WTC11 (cell line): ENCODE measurements around the gene TRAPPC3L.

Experiments used
- CTCF ChIP-seq: fragments of 200-600 bp; IDR thresholded peaks from 2 replicates; pipeline ENCODE4 v1.8.0; 2022; ENCODE audit warnings: antibody characterized with exemption
- ESRRA ChIP-seq: sonication (generic); formaldehyde crosslinking; IDR thresholded peaks from 2 replicates; pipeline ENCODE4 v1.8.1; 2022; ENCODE audit warnings: mild to moderate bottlenecking, missing genetic modification reagents, borderline replicate concordance
- FOXJ3 ChIP-seq: sonication (generic); formaldehyde crosslinking; IDR thresholded peaks from 2 replicates; pipeline ENCODE4 v1.9.0; 2021; ENCODE audit warnings: missing genetic modification reagents, mild to moderate bottlenecking, borderline replicate concordance
- MAX ChIP-seq: sonication (generic); formaldehyde crosslinking; IDR thresholded peaks from 2 replicates; pipeline ENCODE4 v1.8.0; 2022; ENCODE audit warnings: mild to moderate bottlenecking, missing genetic modification reagents
- NFATC4 ChIP-seq: fragments of 250-450 bp; sonication (Bioruptor Pico); IDR thresholded peaks from 2 replicates; pipeline ENCODE4 v1.9.0; 2021; ENCODE audit warnings: mild to moderate bottlenecking
- USF1 ChIP-seq: sonication (generic); formaldehyde crosslinking; IDR thresholded peaks from 2 replicates; pipeline ENCODE4 v1.8.0; 2022; ENCODE audit warnings: mild to moderate bottlenecking, missing genetic modification reagents
- ZNF232 ChIP-seq: sonication (generic); formaldehyde crosslinking; IDR thresholded peaks from 2 replicates; pipeline ENCODE4 v1.8.0; 2022; ENCODE audit warnings: mild to moderate bottlenecking, missing genetic modification reagents

- TF ChIP-seq CTCF, result peak; percentile 26; the same call in 1 of the 2 replicates
- no peak for TF ChIP-seq ZNF232 (CRISPR knock-in tag)
- TF ChIP-seq USF1 (CRISPR knock-in tag), result no peak
- no peak for TF ChIP-seq FOXJ3 (CRISPR knock-in tag)
- no peak for TF ChIP-seq NFATC4 (CRISPR knock-in tag)
- no peak for TF ChIP-seq ESRRA
- TF ChIP-seq MAX, result no peak
Measured at GRCh38 chr6:116511424-116512110, 33.9 kb downstream of the TRAPPC3L start, which contains the start of gene CALHM5.
